RWPE2 (cell line): ENCODE data around the gene NNT.

Experiments used
- ATAC-seq: fragments of 200-7000 bp; cut with Tn5 transposase; 3 replicates; pipeline ENCODE4 v1.9.1; 2021; ENCODE audit warnings: low read depth
- DNase-seq: peaks from one replicate; pipeline ENCODE4 v3.0.0-alpha.2; 2020; ENCODE audit warnings: low spot score
- H3K27ac ChIP-seq: fragments of 450-650 bp; 2 replicates; pipeline ENCODE4 v1.5.1; 2017; ENCODE audit warnings: mild to moderate bottlenecking; ENCODE audit not compliant: poor library complexity, severe bottlenecking
- H3K27me3 ChIP-seq: fragments of 250-450 bp; sonication (Bioruptor Pico); 2 replicates; pipeline ENCODE4 v1.5.1; 2021; ENCODE audit warnings: mild to moderate bottlenecking, moderate library complexity; ENCODE audit not compliant: insufficient read depth, poor library complexity, severe bottlenecking
- H3K36me3 ChIP-seq: fragments of 250-450 bp; sonication (Bioruptor Pico); 2 replicates; pipeline ENCODE4 v1.5.1; 2020; ENCODE audit warnings: low read depth, mild to moderate bottlenecking, moderate library complexity
- H3K4me1 ChIP-seq: fragments of 250-450 bp; sonication (Bioruptor Pico); 2 replicates; pipeline ENCODE4 v1.5.1; 2021; ENCODE audit warnings: mild to moderate bottlenecking, moderate library complexity; ENCODE audit not compliant: insufficient read depth, poor library complexity, severe bottlenecking
- H3K4me3 ChIP-seq: fragments of 250-450 bp; sonication (Bioruptor Pico); 2 replicates; pipeline ENCODE4 v1.5.1; 2021; ENCODE audit warnings: mild to moderate bottlenecking, moderate library complexity; ENCODE audit not compliant: severe bottlenecking
- H3K9me3 ChIP-seq: fragments of 250-450 bp; sonication (Bioruptor Pico); 2 replicates; pipeline ENCODE4 v1.5.1; 2021; ENCODE audit warnings: mild to moderate bottlenecking, moderate library complexity; ENCODE audit not compliant: severe bottlenecking
- CTCF ChIP-seq: fragments of 450-650 bp; IDR thresholded peaks from one replicate; pipeline ENCODE4 v1.5.1; 2017; ENCODE audit warnings: mild to moderate bottlenecking, moderate library complexity; ENCODE audit not compliant: poor library complexity, severe bottlenecking

Gene NNT

GRCh38 chr5:43674536-43674935 lies 71.6 kb downstream of the NNT start:
- DNase-seq: no peak
- Histone ChIP-seq H3K27ac (no peak overlapping the region), H3K27me3 (no peaks in the 10 kb centered on the region), H3K9me3 (no peaks in the 10 kb centered on the region), H3K36me3 (peaks cover 6% of the 10 kb centered on the region), H3K4me1 (no peaks in the 10 kb centered on the region), H3K4me3 (no peak overlapping the region)
- TF ChIP-seq CTCF: no peak
- ATAC-seq: no peak

GRCh38 chr5:43675357-43675756 lies 72.4 kb downstream of the NNT start:
- H3K4me1 ChIP-seq: no peaks in the 10 kb centered on the region
- no peaks in the 10 kb centered on the region for H3K9me3 ChIP-seq
- ATAC-seq (no peak), DNase-seq (no peak)
- no peak overlapping the region for H3K4me3 ChIP-seq
- TF ChIP-seq CTCF: no peak
- H3K36me3 ChIP-seq: peaks cover 6% of the 10 kb centered on the region
- no peaks in the 10 kb centered on the region for H3K27me3 ChIP-seq
- H3K27ac ChIP-seq: no peak overlapping the region

- no peak overlapping the region for H3K4me3 ChIP-seq
- no peaks in the 10 kb centered on the region for H3K9me3 ChIP-seq
- no peak for ATAC-seq
- H3K27me3 ChIP-seq: no peaks in the 10 kb centered on the region
- H3K4me1 ChIP-seq: no peaks in the 10 kb centered on the region
- peaks cover 6% of the 10 kb centered on the region for H3K36me3 ChIP-seq
- H3K27ac ChIP-seq: no peak overlapping the region
- DNase-seq: no peak
- TF ChIP-seq CTCF: no peak
Observed at GRCh38 chr5:43676083-43676840, 73.3 kb downstream of the NNT start.

DNA sequence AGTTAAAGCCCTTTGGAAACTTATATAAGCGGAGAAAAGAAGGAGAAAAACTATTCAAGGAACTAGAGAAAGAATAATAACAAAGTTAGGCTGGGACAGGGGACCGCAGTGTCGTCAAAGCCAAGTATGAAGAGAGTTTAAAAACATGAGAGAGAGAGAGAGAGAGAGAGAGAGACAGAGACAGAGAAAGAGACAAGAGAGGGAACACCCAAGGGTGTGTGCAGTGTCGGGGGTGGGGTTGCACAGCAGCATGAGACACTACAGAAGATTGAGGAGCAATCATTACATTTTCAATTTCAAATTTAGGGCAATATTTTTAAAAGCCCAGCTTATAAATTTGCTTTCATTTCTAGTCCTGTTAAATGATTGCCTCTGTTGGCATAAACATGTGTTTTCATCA lies 74.3 kb downstream of the NNT start:
- H3K27me3 ChIP-seq: no peaks in the 10 kb centered on the region
- H3K4me3 ChIP-seq: no peak overlapping the region
- no peak overlapping the region for H3K27ac ChIP-seq
- peaks cover 6% of the 10 kb centered on the region for H3K36me3 ChIP-seq
- DNase-seq: no peak
- ATAC-seq: no peak
- H3K4me1 ChIP-seq: no peaks in the 10 kb centered on the region
- TF ChIP-seq CTCF: no peak
- H3K9me3 ChIP-seq: no peaks in the 10 kb centered on the region

DNA sequence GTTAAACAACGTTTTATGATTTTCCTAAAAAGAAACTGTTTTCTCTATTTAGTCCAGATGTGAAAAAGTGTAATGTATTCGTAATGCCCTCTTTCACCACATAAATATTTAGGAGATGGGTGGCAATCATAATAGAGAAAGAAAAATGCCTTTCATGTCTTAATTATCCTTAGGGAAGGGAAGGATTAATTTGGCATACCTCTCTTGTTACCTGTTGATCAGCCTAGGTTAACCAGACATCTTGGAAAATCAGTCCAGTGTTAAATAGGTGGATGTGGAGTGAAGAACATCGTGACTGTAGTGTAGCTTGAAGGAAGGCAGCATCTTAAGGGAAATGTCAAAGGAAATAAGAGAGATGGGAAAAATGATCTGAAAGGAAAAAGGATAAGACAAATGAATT lies 76.2 kb downstream of the NNT start:
- no peaks in the 10 kb centered on the region for H3K27me3 ChIP-seq
- no peak overlapping the region for H3K4me3 ChIP-seq
- no peak for TF ChIP-seq CTCF
- DNase-seq (no peak), ATAC-seq (no peak)
- H3K9me3 ChIP-seq: no peaks in the 10 kb centered on the region
- H3K4me1 ChIP-seq: no peaks in the 10 kb centered on the region
- no peak overlapping the region for H3K27ac ChIP-seq
- peaks cover 6% of the 10 kb centered on the region for H3K36me3 ChIP-seq
